SK-N-SH treated with all-trans-retinoic acid at 6 μM for 48 hours (cell line): ENCODE results near the gene TMC5.

Source experiments
- BACH2 ChIP-seq: fragments of 250-450 bp; sonication (Bioruptor Pico); IDR thresholded peaks from 2 replicates; pipeline ENCODE4 v1.9.0; 2021; ENCODE audit warnings: mild to moderate bottlenecking, borderline replicate concordance
- OSR1 ChIP-seq: fragments of 250-450 bp; sonication (Bioruptor Pico); IDR thresholded peaks from 2 replicates; pipeline ENCODE4 v1.8.0; 2022; ENCODE audit warnings: moderate library complexity, mild to moderate bottlenecking, inconsistent platforms
- TCF4 ChIP-seq: fragments of 250-450 bp; sonication (Bioruptor Pico); IDR thresholded peaks from 2 replicates; pipeline ENCODE4 v1.8.0; 2021; ENCODE audit warnings: mild to moderate bottlenecking, moderate library complexity, borderline replicate concordance
- ZFP3 ChIP-seq: fragments of 250-450 bp; sonication (Bioruptor Pico); IDR thresholded peaks from 2 replicates; pipeline ENCODE4 v1.5.0; 2020; ENCODE audit warnings: mild to moderate bottlenecking, moderate library complexity
- ZFP30 ChIP-seq: fragments of 450-650 bp; formaldehyde crosslinking; IDR thresholded peaks from 2 replicates; pipeline ENCODE4 v1.5.0; 2022; ENCODE audit warnings: mild to moderate bottlenecking, moderate library complexity
- ZNF70 ChIP-seq: fragments of 450-650 bp; formaldehyde crosslinking; IDR thresholded peaks from 2 replicates; pipeline ENCODE4 v1.5.0; 2020; ENCODE audit warnings: mild to moderate bottlenecking, moderate library complexity
- ZNF8 ChIP-seq: fragments of 450-650 bp; formaldehyde crosslinking; IDR thresholded peaks from 2 replicates; pipeline ENCODE4 v1.5.0; 2020; ENCODE audit warnings: mild to moderate bottlenecking, moderate library complexity
- TF ChIP-seq, protein P1 (sequence below): fragments of 250-450 bp; sonication (Bioruptor Pico); IDR thresholded peaks from 2 replicates; pipeline ENCODE4 v1.8.0; 2020; ENCODE audit warnings: mild to moderate bottlenecking, moderate library complexity, borderline replicate concordance
- TF ChIP-seq, protein P2 (sequence below): fragments of 250-450 bp; sonication (Bioruptor Pico); IDR thresholded peaks from 2 replicates; pipeline ENCODE4 v1.8.0; 2021; ENCODE audit warnings: low read depth, mild to moderate bottlenecking, moderate library complexity, borderline replicate concordance

DNA sequence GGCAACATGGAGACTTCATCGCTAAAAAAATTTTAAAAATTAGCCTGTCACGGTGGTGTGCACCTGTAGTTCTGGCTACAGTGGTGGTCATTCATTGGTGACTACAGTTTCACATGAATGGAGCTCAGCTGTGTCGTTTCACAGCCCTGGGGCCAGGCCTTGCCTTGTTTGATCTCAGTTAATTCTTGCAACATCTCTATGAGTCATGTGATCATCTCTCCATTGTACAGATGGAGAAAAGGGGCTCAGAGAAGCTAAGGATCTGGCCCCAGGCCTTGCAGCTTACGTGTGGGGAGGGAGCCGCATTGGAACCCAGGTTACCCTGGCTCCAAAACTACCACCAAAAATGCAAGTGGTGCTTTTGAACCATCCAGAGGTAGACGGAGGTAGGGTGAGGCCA lies 54.8 kb downstream of the TMC5 start:
- TF ChIP-seq OSR1 (CRISPR knock-in tag) (no peak), ZNF8 (CRISPR knock-in tag) (no peak), BACH2 (no peak), ZFP3 (CRISPR knock-in tag) (no peak), ZNF70 (CRISPR knock-in tag) (no peak), TCF4 (CRISPR knock-in tag) (no peak), ZFP30 (CRISPR knock-in tag) (no peak)
- TF ChIP-seq, protein P1, sequence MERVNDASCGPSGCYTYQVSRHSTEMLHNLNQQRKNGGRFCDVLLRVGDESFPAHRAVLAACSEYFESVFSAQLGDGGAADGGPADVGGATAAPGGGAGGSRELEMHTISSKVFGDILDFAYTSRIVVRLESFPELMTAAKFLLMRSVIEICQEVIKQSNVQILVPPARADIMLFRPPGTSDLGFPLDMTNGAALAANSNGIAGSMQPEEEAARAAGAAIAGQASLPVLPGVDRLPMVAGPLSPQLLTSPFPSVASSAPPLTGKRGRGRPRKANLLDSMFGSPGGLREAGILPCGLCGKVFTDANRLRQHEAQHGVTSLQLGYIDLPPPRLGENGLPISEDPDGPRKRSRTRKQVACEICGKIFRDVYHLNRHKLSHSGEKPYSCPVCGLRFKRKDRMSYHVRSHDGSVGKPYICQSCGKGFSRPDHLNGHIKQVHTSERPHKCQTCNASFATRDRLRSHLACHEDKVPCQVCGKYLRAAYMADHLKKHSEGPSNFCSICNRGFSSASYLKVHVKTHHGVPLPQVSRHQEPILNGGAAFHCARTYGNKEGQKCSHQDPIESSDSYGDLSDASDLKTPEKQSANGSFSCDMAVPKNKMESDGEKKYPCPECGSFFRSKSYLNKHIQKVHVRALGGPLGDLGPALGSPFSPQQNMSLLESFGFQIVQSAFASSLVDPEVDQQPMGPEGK (CRISPR knock-in tag) = no peak
- TF ChIP-seq, protein P2, sequence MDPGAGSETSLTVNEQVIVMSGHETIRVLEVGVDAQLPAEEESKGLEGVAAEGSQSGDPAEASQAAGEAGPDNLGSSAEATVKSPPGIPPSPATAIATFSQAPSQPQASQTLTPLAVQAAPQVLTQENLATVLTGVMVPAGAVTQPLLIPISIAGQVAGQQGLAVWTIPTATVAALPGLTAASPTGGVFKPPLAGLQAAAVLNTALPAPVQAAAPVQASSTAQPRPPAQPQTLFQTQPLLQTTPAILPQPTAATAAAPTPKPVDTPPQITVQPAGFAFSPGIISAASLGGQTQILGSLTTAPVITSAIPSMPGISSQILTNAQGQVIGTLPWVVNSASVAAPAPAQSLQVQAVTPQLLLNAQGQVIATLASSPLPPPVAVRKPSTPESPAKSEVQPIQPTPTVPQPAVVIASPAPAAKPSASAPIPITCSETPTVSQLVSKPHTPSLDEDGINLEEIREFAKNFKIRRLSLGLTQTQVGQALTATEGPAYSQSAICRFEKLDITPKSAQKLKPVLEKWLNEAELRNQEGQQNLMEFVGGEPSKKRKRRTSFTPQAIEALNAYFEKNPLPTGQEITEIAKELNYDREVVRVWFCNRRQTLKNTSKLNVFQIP (CRISPR knock-in tag) = no peak
